ENCODE measurements around the gene CAMK1D.

DNA sequence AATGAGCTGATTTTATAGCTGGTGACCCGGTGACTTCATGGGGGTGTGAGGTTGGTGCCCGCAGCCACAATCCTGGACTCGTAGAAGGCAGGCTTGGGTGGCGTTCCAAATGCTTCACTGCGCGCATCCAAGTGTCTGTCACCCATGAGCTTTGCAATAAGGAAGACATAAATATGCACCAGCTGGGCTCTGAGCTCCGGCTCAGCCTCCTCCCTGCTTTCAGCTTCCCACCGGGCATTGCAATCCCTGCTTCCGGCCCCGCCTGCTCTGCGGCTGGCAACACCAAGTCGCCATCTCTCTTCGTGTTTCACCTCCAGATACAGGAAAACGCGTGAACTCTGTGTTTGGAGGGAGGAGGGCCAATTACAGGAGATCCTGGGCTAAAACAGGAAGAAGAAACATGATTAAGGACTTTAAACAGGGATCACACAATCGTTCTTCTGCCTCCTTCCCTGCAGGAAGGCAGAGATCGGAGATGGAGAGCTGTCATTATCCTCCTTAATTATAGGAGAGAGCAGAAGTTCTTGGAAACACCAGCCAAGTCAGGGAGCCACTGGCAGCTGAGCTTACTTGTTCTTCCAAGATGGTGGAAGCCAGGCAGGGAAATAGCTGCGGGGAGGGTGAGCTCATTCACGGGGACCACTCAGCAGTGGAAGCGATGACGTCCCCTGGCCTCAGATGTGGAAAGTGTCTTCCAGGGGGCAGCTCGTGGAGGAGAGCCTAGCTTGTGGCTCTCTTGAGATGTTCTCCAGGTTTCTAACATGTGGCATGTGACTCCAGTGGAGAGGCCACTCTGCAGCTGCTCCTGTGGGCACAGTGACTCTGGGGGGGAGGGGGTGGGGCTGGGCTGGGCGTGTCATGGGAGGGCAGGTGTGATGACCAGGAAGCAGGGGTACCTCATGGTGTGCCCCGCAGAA lies 134.9 kb downstream of the CAMK1D start:
- TF ChIP-seq, protein P1, sequence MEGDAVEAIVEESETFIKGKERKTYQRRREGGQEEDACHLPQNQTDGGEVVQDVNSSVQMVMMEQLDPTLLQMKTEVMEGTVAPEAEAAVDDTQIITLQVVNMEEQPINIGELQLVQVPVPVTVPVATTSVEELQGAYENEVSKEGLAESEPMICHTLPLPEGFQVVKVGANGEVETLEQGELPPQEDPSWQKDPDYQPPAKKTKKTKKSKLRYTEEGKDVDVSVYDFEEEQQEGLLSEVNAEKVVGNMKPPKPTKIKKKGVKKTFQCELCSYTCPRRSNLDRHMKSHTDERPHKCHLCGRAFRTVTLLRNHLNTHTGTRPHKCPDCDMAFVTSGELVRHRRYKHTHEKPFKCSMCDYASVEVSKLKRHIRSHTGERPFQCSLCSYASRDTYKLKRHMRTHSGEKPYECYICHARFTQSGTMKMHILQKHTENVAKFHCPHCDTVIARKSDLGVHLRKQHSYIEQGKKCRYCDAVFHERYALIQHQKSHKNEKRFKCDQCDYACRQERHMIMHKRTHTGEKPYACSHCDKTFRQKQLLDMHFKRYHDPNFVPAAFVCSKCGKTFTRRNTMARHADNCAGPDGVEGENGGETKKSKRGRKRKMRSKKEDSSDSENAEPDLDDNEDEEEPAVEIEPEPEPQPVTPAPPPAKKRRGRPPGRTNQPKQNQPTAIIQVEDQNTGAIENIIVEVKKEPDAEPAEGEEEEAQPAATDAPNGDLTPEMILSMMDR (tag by site-specific recombination; IDR thresholded peaks at IDR 0.05) = no peak
- TF ChIP-seq ZNF311 (tag by site-specific recombination; IDR thresholded peaks at IDR 0.05; ENCODE audit: borderline replicate concordance) = no peak
- no peak for TF ChIP-seq ZNF777 (tag by site-specific recombination; IDR thresholded peaks at IDR 0.05; ENCODE audit: borderline replicate concordance)
- TF ChIP-seq YY1 (tag by site-specific recombination; IDR thresholded peaks at IDR 0.05) = no peak
- TF ChIP-seq, protein P2, sequence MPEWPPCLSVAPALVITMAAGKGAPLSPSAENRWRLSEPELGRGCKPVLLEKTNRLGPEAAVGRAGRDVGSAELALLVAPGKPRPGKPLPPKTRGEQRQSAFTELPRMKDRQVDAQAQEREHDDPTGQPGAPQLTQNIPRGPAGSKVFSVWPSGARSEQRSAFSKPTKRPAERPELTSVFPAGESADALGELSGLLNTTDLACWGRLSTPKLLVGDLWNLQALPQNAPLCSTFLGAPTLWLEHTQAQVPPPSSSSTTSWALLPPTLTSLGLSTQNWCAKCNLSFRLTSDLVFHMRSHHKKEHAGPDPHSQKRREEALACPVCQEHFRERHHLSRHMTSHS (tag by site-specific recombination; IDR thresholded peaks at IDR 0.05) = no peak
- TF ChIP-seq ZNF530 (tag by site-specific recombination; IDR thresholded peaks at IDR 0.05; ENCODE audit: low read depth) = no peak
- TF ChIP-seq, protein P3, sequence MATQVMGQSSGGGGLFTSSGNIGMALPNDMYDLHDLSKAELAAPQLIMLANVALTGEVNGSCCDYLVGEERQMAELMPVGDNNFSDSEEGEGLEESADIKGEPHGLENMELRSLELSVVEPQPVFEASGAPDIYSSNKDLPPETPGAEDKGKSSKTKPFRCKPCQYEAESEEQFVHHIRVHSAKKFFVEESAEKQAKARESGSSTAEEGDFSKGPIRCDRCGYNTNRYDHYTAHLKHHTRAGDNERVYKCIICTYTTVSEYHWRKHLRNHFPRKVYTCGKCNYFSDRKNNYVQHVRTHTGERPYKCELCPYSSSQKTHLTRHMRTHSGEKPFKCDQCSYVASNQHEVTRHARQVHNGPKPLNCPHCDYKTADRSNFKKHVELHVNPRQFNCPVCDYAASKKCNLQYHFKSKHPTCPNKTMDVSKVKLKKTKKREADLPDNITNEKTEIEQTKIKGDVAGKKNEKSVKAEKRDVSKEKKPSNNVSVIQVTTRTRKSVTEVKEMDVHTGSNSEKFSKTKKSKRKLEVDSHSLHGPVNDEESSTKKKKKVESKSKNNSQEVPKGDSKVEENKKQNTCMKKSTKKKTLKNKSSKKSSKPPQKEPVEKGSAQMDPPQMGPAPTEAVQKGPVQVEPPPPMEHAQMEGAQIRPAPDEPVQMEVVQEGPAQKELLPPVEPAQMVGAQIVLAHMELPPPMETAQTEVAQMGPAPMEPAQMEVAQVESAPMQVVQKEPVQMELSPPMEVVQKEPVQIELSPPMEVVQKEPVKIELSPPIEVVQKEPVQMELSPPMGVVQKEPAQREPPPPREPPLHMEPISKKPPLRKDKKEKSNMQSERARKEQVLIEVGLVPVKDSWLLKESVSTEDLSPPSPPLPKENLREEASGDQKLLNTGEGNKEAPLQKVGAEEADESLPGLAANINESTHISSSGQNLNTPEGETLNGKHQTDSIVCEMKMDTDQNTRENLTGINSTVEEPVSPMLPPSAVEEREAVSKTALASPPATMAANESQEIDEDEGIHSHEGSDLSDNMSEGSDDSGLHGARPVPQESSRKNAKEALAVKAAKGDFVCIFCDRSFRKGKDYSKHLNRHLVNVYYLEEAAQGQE (tag by site-specific recombination; IDR thresholded peaks at IDR 0.05) = no peak
- TF ChIP-seq ZNF274 (IDR thresholded peaks at IDR 0.05; ENCODE audit: low read length) = no peak
- no peak for TF ChIP-seq ZNF274 (tag by site-specific recombination; IDR thresholded peaks at IDR 0.05; ENCODE audit: borderline replicate concordance)
- TF ChIP-seq SCRT1 (tag by site-specific recombination; IDR thresholded peaks at IDR 0.05; ENCODE audit: borderline replicate concordance) = no peak

All from HEK293 (cell line).